Measurements from ENCODE around the gene SCN4B. TPM values are rescaled to one million over a fixed set of nuclear protein-coding genes. Genes with fewer than 3 reads are reported as not detected.
A peak's percentile ranks its signal among the peaks of the same experiment; 100 is the strongest.

The SCN4B gene
- total RNA-seq, 1 donor from 2014 or later = 12.9 TPM

DNA sequence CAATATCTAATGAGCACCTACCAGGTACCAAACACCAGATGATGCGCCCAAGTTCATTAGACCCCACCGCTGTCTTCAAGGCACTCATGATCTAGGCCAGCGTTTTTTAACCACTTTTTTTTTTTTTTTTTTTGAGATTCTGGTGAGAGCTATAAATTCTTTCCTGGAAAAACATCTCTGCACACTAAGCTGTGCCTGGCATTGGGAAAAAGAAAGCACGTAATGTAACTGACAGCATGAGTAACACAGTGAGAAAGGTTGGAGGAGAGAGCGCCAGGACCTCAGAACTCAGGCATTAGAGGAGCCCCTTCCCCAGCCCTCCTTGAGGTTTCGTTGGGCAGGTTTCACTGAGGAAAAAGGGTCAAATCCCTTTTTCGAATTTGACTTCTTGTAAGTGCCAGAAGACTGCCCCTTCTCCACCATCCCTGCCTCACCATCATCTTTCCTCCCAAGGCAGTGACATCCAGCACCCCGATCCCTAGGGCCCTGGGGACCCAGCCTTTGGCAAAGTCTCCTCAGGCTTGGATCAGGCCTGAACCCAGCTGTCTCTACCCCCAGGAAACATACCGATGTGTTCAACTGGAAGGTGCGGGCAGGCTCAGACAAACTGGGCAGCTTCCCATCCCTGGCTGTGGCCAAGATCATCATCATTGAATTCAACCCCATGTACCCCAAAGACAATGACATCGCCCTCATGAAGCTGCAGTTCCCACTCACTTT, 39.8 kb downstream of the SCN4B start:
- H3K36me3 ChIP-seq = no peaks in the 10 kb centered on the region
- intact Hi-C loops (cut with micrococcal nuclease) = no loop called here
- no peak overlapping the region for H3K4me3 ChIP-seq
- no peak for DNase-seq
- no peaks in the 10 kb centered on the region for H3K9me3 ChIP-seq (replicated peaks)
- peaks cover 29% of the 10 kb centered on the region for H3K4me1 ChIP-seq
- no peaks in the 10 kb centered on the region for H3K27me3 ChIP-seq (ENCODE audit: low read depth)
- TF ChIP-seq, protein P1, sequence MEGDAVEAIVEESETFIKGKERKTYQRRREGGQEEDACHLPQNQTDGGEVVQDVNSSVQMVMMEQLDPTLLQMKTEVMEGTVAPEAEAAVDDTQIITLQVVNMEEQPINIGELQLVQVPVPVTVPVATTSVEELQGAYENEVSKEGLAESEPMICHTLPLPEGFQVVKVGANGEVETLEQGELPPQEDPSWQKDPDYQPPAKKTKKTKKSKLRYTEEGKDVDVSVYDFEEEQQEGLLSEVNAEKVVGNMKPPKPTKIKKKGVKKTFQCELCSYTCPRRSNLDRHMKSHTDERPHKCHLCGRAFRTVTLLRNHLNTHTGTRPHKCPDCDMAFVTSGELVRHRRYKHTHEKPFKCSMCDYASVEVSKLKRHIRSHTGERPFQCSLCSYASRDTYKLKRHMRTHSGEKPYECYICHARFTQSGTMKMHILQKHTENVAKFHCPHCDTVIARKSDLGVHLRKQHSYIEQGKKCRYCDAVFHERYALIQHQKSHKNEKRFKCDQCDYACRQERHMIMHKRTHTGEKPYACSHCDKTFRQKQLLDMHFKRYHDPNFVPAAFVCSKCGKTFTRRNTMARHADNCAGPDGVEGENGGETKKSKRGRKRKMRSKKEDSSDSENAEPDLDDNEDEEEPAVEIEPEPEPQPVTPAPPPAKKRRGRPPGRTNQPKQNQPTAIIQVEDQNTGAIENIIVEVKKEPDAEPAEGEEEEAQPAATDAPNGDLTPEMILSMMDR (IDR thresholded peaks at IDR 0.05; ENCODE audit: borderline replicate concordance) = no peak
- no peak overlapping the region for H3K27ac ChIP-seq (replicated peaks)

DNA sequence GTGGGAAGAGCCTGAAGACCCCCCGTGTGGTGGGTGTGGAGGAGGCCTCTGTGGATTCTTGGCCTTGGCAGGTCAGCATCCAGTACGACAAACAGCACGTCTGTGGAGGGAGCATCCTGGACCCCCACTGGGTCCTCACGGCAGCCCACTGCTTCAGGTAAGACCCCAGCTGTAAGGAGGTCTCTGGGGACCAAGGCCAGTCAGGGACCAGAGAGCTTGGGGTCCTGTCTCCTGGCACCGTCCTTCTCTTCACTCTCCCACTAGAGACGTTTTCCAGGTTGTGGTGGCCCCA, 40.9 kb downstream of the SCN4B start:
- Histone ChIP-seq H3K27ac (replicated peaks) (no peak overlapping the region), H3K27me3 (ENCODE audit: low read depth) (no peaks in the 10 kb centered on the region), H3K36me3 (no peaks in the 10 kb centered on the region), H3K4me1 (peaks cover 19% of the 10 kb centered on the region), H3K9me3 (replicated peaks) (no peaks in the 10 kb centered on the region), H3K4me3 (no peak overlapping the region)
- intact Hi-C loops (cut with micrococcal nuclease) = no loop called here
- DNase-seq = no peak
- TF ChIP-seq, protein P1 (IDR thresholded peaks at IDR 0.05; ENCODE audit: borderline replicate concordance) = no peak

DNA sequence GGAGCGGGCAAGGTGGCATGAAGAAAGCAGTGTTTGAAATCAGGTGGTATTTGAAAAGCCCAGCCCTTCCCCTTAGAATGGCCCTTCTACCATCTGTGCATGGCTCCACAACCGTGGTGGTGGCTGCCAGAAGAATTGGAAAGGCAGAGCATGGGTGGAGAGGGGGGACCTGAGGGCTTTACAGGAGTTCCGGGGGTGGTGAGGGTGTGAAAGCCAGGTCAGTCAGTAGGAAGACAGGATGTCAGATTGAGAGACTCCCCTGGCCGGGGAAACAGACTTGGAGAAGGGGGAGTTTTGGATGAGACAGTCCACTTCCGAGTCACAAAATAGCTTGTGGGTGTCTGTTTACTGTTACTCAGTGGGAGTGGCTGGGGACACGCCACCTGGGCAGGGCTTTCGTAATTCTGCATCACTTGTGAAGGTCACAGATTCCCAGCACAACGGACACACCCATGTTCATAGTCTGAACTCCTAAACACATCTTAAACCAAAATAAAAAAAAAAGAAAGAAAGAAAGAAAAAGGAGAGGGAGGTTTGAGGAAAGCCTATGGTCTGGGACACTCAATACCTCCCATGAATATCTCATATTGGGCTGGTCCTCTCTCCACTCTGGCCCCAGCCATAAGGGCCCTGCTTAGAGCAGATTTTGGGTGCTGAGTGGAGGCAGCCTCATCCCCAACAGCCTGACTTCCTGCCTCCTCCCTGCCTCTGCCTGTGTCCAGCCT, 41.4 kb downstream of the SCN4B start:
- Histone ChIP-seq H3K4me1 (peaks cover 19% of the 10 kb centered on the region), H3K9me3 (replicated peaks) (no peaks in the 10 kb centered on the region), H3K36me3 (no peaks in the 10 kb centered on the region), H3K27ac (replicated peaks) (no peak overlapping the region), H3K4me3 (no peak overlapping the region), H3K27me3 (ENCODE audit: low read depth) (no peaks in the 10 kb centered on the region)
- intact Hi-C loops (cut with micrococcal nuclease) = no loop called here
- TF ChIP-seq, protein P1 (IDR thresholded peaks at IDR 0.05; ENCODE audit: borderline replicate concordance) = no peak
- no peak for DNase-seq

DNA sequence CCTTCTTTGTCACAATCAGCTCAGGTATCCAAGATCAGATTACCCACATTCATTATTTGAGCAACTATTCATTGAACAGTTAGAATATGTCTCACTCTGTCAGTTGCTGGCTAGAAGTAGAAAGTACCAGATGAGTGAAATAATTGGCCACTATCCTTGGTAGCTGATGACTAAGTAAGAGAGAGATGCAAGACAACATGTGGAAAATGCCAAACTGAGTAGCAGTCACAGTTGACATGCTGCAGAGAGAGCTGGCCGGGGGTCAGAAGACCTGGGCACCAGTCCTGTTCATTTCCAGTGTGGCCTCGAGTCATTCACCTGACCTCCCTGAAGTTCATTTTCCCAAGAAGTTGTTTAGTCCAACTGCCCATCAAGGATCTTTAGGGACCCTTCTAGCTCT, 43.4 kb downstream of the SCN4B start:
- H3K9me3 ChIP-seq (replicated peaks) = no peaks in the 10 kb centered on the region
- peak overlapping the region; percentile 67 for H3K27ac ChIP-seq (replicated peaks)
- TF ChIP-seq, protein P1 (IDR thresholded peaks at IDR 0.05; ENCODE audit: borderline replicate concordance) = no peak

DNA sequence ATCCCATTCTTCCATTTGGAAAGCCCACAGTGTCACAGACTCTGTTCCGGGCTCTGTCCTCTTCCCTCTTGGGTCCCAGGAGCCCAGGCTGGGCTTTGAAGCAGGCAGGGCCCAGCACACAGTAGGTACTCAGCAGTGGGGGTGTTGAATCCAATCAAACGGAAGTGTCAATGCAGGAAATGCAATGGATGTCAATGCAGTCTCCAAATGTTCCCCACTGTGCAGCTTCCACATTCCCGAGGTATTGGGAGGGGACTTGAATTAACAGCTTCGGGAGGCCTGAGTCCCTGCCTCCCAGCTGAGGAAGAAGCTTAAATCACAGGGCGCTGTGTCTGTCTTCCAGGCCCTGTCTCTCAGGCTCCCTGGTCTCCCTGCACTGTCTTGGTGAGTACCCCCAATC, 44.1 kb downstream of the SCN4B start:
- intact Hi-C loops (cut with micrococcal nuclease) = no loop called here
- no peaks in the 10 kb centered on the region for H3K36me3 ChIP-seq
- no peaks in the 10 kb centered on the region for H3K27me3 ChIP-seq (ENCODE audit: low read depth)
- DNase-seq = no peak
- TF ChIP-seq, protein P1 (IDR thresholded peaks at IDR 0.05; ENCODE audit: borderline replicate concordance) = no peak
- peaks cover 19% of the 10 kb centered on the region for H3K4me1 ChIP-seq
- no peak overlapping the region for H3K4me3 ChIP-seq
- H3K27ac ChIP-seq (replicated peaks) = peak overlapping the region; percentile 67
- no peaks in the 10 kb centered on the region for H3K9me3 ChIP-seq (replicated peaks)

More for the DNA sequence above, 43.4 kb downstream of the SCN4B start:
- peak; percentile 29 for DNase-seq
- intact Hi-C loops (cut with micrococcal nuclease) = no loop called here
- Histone ChIP-seq H3K4me1 (peaks cover 19% of the 10 kb centered on the region), H3K4me3 (no peak overlapping the region), H3K27me3 (ENCODE audit: low read depth) (no peaks in the 10 kb centered on the region), H3K36me3 (no peaks in the 10 kb centered on the region)
